Left hindlimb (tissue), 1 donor: ENCODE results near the gene CHGA.

ENCODE experiments used
- DNase-seq: peaks from one replicate; pipeline ENCODE4 v3.0.0-alpha.2; 2018

CHGA gene

GRCh38 chr14:92931681-92932447 is 8.9 kb downstream of the CHGA start:
- DNase-seq = no peak

- DNase-seq = no peak
Measured at GRCh38 chr14:92932448-92933395, 9.8 kb downstream of the CHGA start.

GRCh38 chr14:92933481-92933880 is 10.5 kb downstream of the CHGA start:
- DNase-seq = no peak

- no peak for DNase-seq
Measured at GRCh38 chr14:92934196-92935085, 11.5 kb downstream of the CHGA start.

- no peak for DNase-seq
Measured at GRCh38 chr14:92935446-92935845, 12.5 kb downstream of the CHGA start.

- no peak for DNase-seq
Measured at GRCh38 chr14:92936085-92936484, 13.1 kb downstream of the CHGA start.

GRCh38 chr14:92937051-92937937 is 14.3 kb downstream of the CHGA start:
- no peak for DNase-seq

- DNase-seq = no peak
Measured at GRCh38 chr14:92938235-92938875, 15.4 kb downstream of the CHGA start.

- no peak for DNase-seq
Measured at GRCh38 chr14:92938890-92939671, 16.1 kb downstream of the CHGA start.

- DNase-seq = no peak
Measured at GRCh38 chr14:92939699-92940098, 16.7 kb downstream of the CHGA start.

- DNase-seq = no peak
Measured at GRCh38 chr14:92940543-92940942, 17.6 kb downstream of the CHGA start.

- DNase-seq = no peak
Measured at GRCh38 chr14:92941531-92941930, 18.6 kb downstream of the CHGA start.

- DNase-seq = no peak
Measured at GRCh38 chr14:92942136-92942535, 19.2 kb downstream of the CHGA start.

GRCh38 chr14:92942576-92942975 is 19.6 kb downstream of the CHGA start:
- no peak for DNase-seq

- DNase-seq = no peak
Measured at GRCh38 chr14:92942976-92943710, 20.2 kb downstream of the CHGA start.

GRCh38 chr14:92943855-92944570 is 21.1 kb downstream of the CHGA start:
- no peak for DNase-seq

GRCh38 chr14:92944976-92945375 is 22.0 kb downstream of the CHGA start:
- DNase-seq = no peak

GRCh38 chr14:92945544-92945943 is 22.6 kb downstream of the CHGA start:
- DNase-seq = no peak
